GM18511 (cell line): ENCODE measurements around the gene LDLR.
"Not testable (repeated sequence)": the region's sequence is repeated elsewhere in the genome, so short reads cannot be mapped to it uniquely, and the experiment has no call there.

Experiments used
- ATAC-seq: cut with Tn5 transposase; IDR thresholded peaks from one replicate; pipeline ENCODE4 v1.9.1; 2021; ENCODE audit warnings: mild to moderate bottlenecking, moderate library complexity; ENCODE audit not compliant: unreplicated experiment

Gene LDLR

DNA sequence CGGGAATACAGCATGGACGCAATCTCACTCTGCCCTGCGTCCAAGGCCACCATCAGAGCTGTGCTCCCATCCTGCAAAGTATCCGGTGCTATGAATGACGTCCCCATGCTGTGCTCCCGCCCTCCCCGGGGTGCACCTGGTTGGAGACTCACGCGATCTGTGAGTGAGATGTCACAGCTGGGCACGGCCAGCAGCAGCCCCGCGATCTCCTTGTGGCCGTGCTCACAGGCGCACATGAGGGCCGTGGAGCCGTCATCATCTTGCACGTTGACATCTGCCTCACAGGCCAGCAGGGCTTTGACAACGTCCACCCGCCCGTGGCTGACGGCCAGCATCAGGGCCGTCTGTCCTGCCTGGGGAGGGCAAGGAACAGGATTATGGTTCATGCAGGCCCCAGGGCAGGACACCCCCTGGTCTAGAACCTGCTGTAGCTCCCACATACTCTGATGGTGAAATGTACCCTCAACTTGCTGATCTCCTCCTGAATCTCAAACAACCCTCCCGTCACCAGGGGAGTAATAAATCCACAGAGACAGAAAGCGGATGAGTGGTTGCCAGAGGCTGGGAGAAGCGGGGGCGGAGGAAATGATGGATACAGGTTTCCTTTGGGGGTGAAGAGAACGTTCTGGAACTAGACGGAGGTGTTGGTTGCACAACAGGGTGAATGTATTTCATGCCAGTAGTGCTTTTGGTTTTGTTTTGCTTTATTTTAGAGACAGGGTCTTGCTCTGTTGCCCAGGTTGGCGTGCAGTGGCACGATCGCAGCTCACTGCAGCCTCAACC, 80.8 kb downstream of the LDLR start:
- ATAC-seq: no peak

GRCh38 chr19:11171144-11171543, 81.9 kb downstream of the LDLR start:
- ATAC-seq: no peak

DNA sequence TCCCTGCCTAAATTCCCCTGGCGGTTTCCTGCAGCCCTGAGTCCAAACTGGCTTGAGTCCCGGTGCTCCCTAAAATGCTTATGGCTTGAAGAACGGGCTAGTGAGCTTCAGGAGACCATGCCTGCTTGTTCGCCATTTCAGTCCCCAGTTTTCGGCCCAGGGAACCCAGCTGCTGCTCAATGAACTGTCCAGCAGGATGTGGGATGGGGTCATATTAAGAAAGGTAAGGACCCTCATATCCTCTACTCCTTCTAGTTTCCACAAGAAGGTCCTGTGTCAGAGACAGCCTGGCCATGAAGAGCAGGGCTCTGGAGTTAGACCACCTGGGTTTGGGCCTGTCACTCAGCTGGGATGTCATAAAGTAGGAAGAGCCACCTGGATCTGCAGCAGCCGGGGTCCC, 83.3 kb downstream of the LDLR start:
- ATAC-seq: no peak

- ATAC-seq: no peak
These were observed 84.4 kb downstream of the LDLR start for GRCh38 chr19:11173516-11174155.

DNA sequence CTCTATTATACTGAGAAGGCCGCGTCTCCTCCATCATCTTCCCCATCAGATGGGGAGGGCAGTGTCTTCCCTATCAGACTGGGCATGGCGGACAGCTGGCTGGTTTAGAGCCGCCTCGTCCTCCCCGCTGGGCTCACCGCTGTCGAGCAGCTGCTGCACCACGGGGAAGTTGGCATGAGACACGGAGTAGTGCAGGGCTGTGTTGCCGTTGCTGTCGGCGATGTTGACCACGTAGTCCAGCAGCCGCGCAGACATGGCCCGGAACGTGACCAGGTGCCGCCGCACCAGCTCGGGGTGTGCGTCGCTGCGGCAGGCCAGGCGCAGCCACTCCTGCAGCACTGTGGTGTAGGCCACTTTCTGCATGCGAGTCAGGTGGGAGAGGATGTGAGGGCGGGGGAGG, 85.1 kb downstream of the LDLR start:
- no peak for ATAC-seq

GRCh38 chr19:11175920-11176319, 86.7 kb downstream of the LDLR start:
- no peak for ATAC-seq

DNA sequence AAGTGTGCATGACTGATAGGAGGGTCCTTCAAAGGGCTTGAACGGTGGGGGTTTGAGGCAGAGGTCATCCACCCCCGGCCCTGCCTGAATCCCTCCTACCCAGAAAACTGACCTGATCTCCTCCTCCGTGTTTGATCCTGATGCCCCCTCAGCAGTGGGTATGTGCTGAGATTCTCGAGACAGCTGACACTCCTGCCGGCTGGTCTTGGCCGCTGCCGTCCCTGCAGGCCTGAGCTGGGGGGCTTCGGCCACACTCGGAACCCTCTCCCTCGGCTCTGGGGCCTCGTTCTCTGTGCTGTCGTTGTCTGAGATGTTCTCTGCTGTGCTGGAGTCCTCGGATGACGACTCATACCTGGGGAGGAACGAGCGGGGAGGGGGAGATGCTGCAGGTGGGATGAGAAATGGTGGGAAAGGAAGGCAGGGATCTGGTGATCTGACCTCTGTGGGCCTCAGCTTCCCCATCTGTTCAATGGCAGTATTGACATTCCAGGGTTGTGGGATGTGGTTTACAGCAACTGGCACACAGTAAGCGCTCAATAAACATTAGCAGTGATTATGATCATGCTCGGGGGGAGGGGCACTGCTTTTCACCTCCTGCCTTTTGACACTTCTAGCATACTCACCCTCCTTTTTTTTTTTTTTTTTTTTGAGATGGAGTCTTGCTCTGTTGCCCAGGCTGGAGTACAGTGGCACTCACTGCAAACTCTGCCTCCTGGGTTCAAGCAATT, 87.4 kb downstream of the LDLR start:
- no peak for ATAC-seq

DNA sequence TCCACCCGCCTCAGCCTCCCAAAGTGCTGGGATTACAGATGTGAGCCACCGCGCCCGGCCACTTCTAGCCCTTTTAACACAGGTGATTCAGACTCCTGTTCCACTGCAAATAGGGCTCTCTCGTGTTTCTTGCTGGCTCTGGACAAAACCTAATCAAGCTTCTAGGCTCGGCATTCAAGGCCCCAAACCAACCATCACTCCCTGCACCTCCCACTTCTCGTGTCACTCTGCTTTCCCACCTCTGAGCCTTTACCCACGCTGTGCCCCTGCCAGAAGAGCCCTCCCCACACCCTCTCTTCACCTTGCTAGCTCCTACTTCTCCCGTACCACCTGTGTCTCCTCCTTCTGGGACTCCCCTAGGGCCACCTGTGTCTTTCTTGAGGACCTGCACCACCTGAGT, 88.3 kb downstream of the LDLR start:
- no peak for ATAC-seq

DNA sequence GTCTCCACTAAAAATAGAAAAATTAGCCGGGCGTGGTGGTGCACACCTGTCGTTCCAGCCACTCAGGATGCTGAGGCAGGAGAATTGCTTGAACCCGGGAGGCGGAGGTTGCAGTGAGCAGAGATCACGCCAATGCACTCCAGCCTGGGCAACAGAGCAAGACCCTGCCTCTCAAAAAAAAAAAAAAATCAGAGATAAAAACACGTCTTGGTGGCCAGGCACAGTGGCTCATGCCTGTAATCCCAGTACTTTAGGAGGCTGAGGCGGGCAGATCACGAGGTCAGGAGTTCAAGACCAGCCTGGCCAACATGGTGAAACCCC, 89.8 kb downstream of the LDLR start:
- ATAC-seq: not testable (repeated sequence)

- no peak for ATAC-seq
These were observed 90.5 kb downstream of the LDLR start for GRCh38 chr19:11179716-11180297.

- ATAC-seq: no peak
These were observed 91.1 kb downstream of the LDLR start for GRCh38 chr19:11180346-11180745.

GRCh38 chr19:11180975-11181374, 91.7 kb downstream of the LDLR start:
- ATAC-seq: not testable (repeated sequence)

GRCh38 chr19:11181488-11181887, 92.2 kb downstream of the LDLR start:
- ATAC-seq: no peak
